GM10847 (cell line): Measurements from ENCODE around the gene RAI1.

ENCODE experiments used
- POLR2A ChIP-seq: IDR thresholded peaks from 2 replicates; pipeline ENCODE4 v1.6.1; 2011; ENCODE audit not compliant: insufficient read length; ENCODE audit errors: extremely low read depth

RAI1 gene

GRCh38 chr17:17839791-17840707 lies 158.8 kb downstream of the RAI1 start:
- peak; percentile 94 for TF ChIP-seq POLR2A

- no peak for TF ChIP-seq POLR2A
Observed at GRCh38 chr17:17840751-17841591, 159.7 kb downstream of the RAI1 start.

GRCh38 chr17:17841601-17842025 lies 160.4 kb downstream of the RAI1 start:
- TF ChIP-seq POLR2A = no peak

GRCh38 chr17:17842111-17842876 lies 161.0 kb downstream of the RAI1 start:
- TF ChIP-seq POLR2A = no peak

- TF ChIP-seq POLR2A = no peak
Observed at GRCh38 chr17:17843096-17843495, 161.8 kb downstream of the RAI1 start.

GRCh38 chr17:17844079-17844478 lies 162.8 kb downstream of the RAI1 start:
- no peak for TF ChIP-seq POLR2A

- no peak for TF ChIP-seq POLR2A
Observed at GRCh38 chr17:17844500-17844899, 163.2 kb downstream of the RAI1 start.

- TF ChIP-seq POLR2A = no peak
Observed at GRCh38 chr17:17845046-17845775, 164.0 kb downstream of the RAI1 start.

- no peak for TF ChIP-seq POLR2A
Observed at GRCh38 chr17:17846003-17846402, 164.7 kb downstream of the RAI1 start.

- no peak for TF ChIP-seq POLR2A
Observed at GRCh38 chr17:17846645-17847044, 165.4 kb downstream of the RAI1 start.

GRCh38 chr17:17847118-17847689 lies 165.9 kb downstream of the RAI1 start:
- no peak for TF ChIP-seq POLR2A

GRCh38 chr17:17847726-17848125 lies 166.5 kb downstream of the RAI1 start:
- TF ChIP-seq POLR2A = no peak

- TF ChIP-seq POLR2A = no peak
Observed at GRCh38 chr17:17848311-17849082, 167.2 kb downstream of the RAI1 start.
